H1 (cell line): ENCODE results near the gene NDST3. TPM values are rescaled to one million over a fixed set of nuclear protein-coding genes. Genes with fewer than 3 reads are reported as not detected.

ENCODE experiments used
- CTCF ChIA-PET: fragments of 300-600 bp; sonication (Branson Sonifier 250); formaldehyde crosslinking; loops from one replicate; lab custom pipeline; 2021; ENCODE audit not compliant: partially characterized antibody; lab: Charles Lee
- POLR2A ChIA-PET: fragments of 300-600 bp; sonication (Branson Sonifier 250); formaldehyde crosslinking; loops from one replicate; lab custom pipeline; 2021; ENCODE audit warnings: inconsistent platforms; ENCODE audit not compliant: partially characterized antibody; lab: Charles Lee
- DNase-seq, 2 experiments: peaks; one replicate each; pipeline versions ENCODE4 v3.0.0 to v3.0.0-alpha.2; 2010 to 2022; ENCODE audit warnings: low spot score in 2 of 2, low read depth in 1 of 2, mixed read lengths in 1 of 2
- FAIRE-seq: peaks from 2 replicates; lab custom pipeline; 2011; peaks lifted over from hg19 to GRCh38; lab: Jason Lieb, UNC
- H2AFZ ChIP-seq: 2 replicates; pipeline ENCODE4 v1.8.1; 2012; ENCODE audit warnings: low read length, inconsistent platforms
- H2AK5ac ChIP-seq: 2 replicates; pipeline ENCODE4 v1.6.1; 2013; ENCODE audit warnings: low read depth, low read length
- H2BK120ac ChIP-seq: replicated peaks from 2 replicates; pipeline ENCODE3; 2013; ENCODE audit warnings: low read depth, low read length, inconsistent platforms
- H2BK12ac ChIP-seq: 2 replicates; pipeline ENCODE4 v1.6.1; 2013; ENCODE audit warnings: low read depth, low read length
- H2BK15ac ChIP-seq: 2 replicates; pipeline ENCODE4 v1.6.1; 2013; ENCODE audit warnings: low read length
- H2BK20ac ChIP-seq: 2 replicates; pipeline ENCODE4 v1.6.1; 2013; ENCODE audit warnings: low read length
- H2BK5ac ChIP-seq: 2 replicates; pipeline ENCODE4 v1.6.1; 2013; ENCODE audit warnings: low read depth, low read length
- H3K14ac ChIP-seq: 2 replicates; pipeline ENCODE4 v1.6.1; 2013; ENCODE audit warnings: inconsistent platforms; ENCODE audit not compliant: insufficient read length
- H3K18ac ChIP-seq: 2 replicates; pipeline ENCODE4 v1.6.1; 2013; ENCODE audit warnings: low read length; ENCODE audit errors: extremely low read depth
- H3K23ac ChIP-seq: 2 replicates; pipeline ENCODE4 v1.6.1; 2013; ENCODE audit warnings: inconsistent platforms; ENCODE audit not compliant: insufficient read length
- H3K23me2 ChIP-seq: 2 replicates; pipeline ENCODE4 v1.6.1; 2013; ENCODE audit warnings: low read depth, low read length
- H3K27ac ChIP-seq: 2 replicates; pipeline ENCODE4 v1.6.1; 2011; ENCODE audit warnings: low read depth, low read length, inconsistent platforms
- H3K27me3 ChIP-seq, 4 experiments: replicated peaks in 1 of 4; 1 replicate in 1 of 4; 2 replicates in 3 of 4; pipeline versions ENCODE4 v1.6.1 to v1.8.1; 2011 to 2013; ENCODE audit warnings: low read length in 3 of 4, mild to moderate bottlenecking in 3 of 4, inconsistent platforms in 2 of 4, mixed read lengths in 2 of 4, moderate library complexity in 1 of 4; ENCODE audit not compliant: control insufficient read depth in 3 of 4, insufficient read depth in 3 of 4; ENCODE audit errors: extremely low read depth in 1 of 4
- H3K36me3 ChIP-seq, 4 experiments: 2 replicates each; pipeline versions ENCODE4 v1.6.1 to v1.8.1; 2011 to 2013; ENCODE audit warnings: mild to moderate bottlenecking in 4 of 4, low read length in 3 of 4, moderate library complexity in 2 of 4, control low read depth in 1 of 4, inconsistent platforms in 1 of 4; ENCODE audit not compliant: insufficient read depth in 4 of 4, control insufficient read depth in 2 of 4
- H3K4ac ChIP-seq: replicated peaks from 2 replicates; pipeline ENCODE3; 2013; ENCODE audit warnings: low read length, low read depth, mixed read lengths, inconsistent platforms; ENCODE audit not compliant: insufficient read length
- H3K4me1 ChIP-seq, 4 experiments: replicated peaks in 1 of 4; 1 replicate in 1 of 4; 2 replicates in 3 of 4; pipeline versions ENCODE4 v1.6.1 to v1.8.1; 2011 to 2013; ENCODE audit warnings: low read length in 3 of 4, inconsistent platforms in 2 of 4, mixed read lengths in 1 of 4; ENCODE audit not compliant: insufficient read depth in 4 of 4, control insufficient read depth in 3 of 4
- H3K4me2 ChIP-seq, 2 experiments: 2 replicates each; pipeline versions ENCODE4 v1.6.1 to v1.8.1; 2011 to 2013; ENCODE audit warnings: low read depth in 2 of 2, low read length in 2 of 2, control low read depth in 1 of 2, inconsistent platforms in 1 of 2, mild to moderate bottlenecking in 1 of 2; ENCODE audit not compliant: insufficient read depth in 1 of 2
- H3K4me3 ChIP-seq, 4 experiments: fragments of 200-600, 300-600 bp in 1 of 4; sonication (generic), shearing (Covaris generic), sonication (Bioruptor Twin) in 1 of 4; 2 replicates each; pipeline versions ENCODE4 v1.5.1 to v1.8.1; 2011 to 2016; ENCODE audit warnings: low read length in 4 of 4, low read depth in 3 of 4, control low read depth in 2 of 4, inconsistent platforms in 2 of 4, mild to moderate bottlenecking in 2 of 4, mixed read lengths in 1 of 4, moderate library complexity in 1 of 4; ENCODE audit not compliant: insufficient read depth in 2 of 4; ENCODE audit errors: extremely low read depth in 1 of 4
- H3K56ac ChIP-seq: replicated peaks from 2 replicates; pipeline ENCODE3; 2013; ENCODE audit warnings: low read depth, mild to moderate bottlenecking, mixed read lengths, low read length, inconsistent platforms; ENCODE audit not compliant: insufficient read length
- H3K79me1 ChIP-seq: 2 replicates; pipeline ENCODE4 v1.6.1; 2013; ENCODE audit warnings: low read depth, low read length, control low read depth
- H3K79me2 ChIP-seq, 2 experiments: 2 replicates each; pipeline versions ENCODE4 v1.6.1 to v1.8.1; 2012 to 2013; ENCODE audit warnings: low read length in 2 of 2, mild to moderate bottlenecking in 2 of 2, inconsistent platforms in 1 of 2; ENCODE audit not compliant: insufficient read depth in 2 of 2, control insufficient read depth in 1 of 2
- H3K9ac ChIP-seq, 4 experiments: replicated peaks in 1 of 4; 1 replicate in 1 of 4; 2 replicates in 3 of 4; pipeline versions ENCODE4 v1.6.1 to v1.8.1; 2011 to 2013; ENCODE audit warnings: low read depth in 3 of 4, low read length in 3 of 4, control low read depth in 2 of 4, mild to moderate bottlenecking in 2 of 4, moderate library complexity in 2 of 4, inconsistent platforms in 1 of 4; ENCODE audit errors: extremely low read depth in 1 of 4
- H3K9me3 ChIP-seq, 2 experiments: 2 replicates each; pipeline versions ENCODE4 v1.6.1 to v1.8.1; 2012 to 2013; ENCODE audit warnings: mild to moderate bottlenecking in 2 of 2, moderate library complexity in 2 of 2, control low read depth in 1 of 2, inconsistent platforms in 1 of 2, low read depth in 1 of 2, low read length in 1 of 2, mixed read lengths in 1 of 2; ENCODE audit not compliant: insufficient read depth in 2 of 2
- H4K20me1 ChIP-seq, 2 experiments: replicated peaks in 1 of 2; 2 replicates each; pipeline versions ENCODE3 to v1.8.1; 2011 to 2013; ENCODE audit warnings: inconsistent platforms in 2 of 2, low read length in 2 of 2, mild to moderate bottlenecking in 1 of 2; ENCODE audit not compliant: insufficient read depth in 2 of 2, control insufficient read depth in 1 of 2
- H4K5ac ChIP-seq: 2 replicates; pipeline ENCODE4 v1.6.1; 2013; ENCODE audit warnings: low read length, low read depth, mixed read lengths, inconsistent platforms; ENCODE audit not compliant: insufficient read length
- H4K8ac ChIP-seq: 2 replicates; pipeline ENCODE4 v1.8.0; 2013; ENCODE audit warnings: mild to moderate bottlenecking, moderate library complexity, low read length, inconsistent platforms; ENCODE audit not compliant: insufficient read depth; ENCODE audit errors: extremely low read depth
- H4K91ac ChIP-seq: replicated peaks from 2 replicates; pipeline ENCODE3; 2013; ENCODE audit warnings: low read length, mixed read lengths, inconsistent platforms; ENCODE audit not compliant: insufficient read length
- ATF2 ChIP-seq: IDR thresholded peaks from 2 replicates; pipeline ENCODE4 v1.6.1; 2012; ENCODE audit warnings: low read length, inconsistent platforms
- ATF3 ChIP-seq: IDR thresholded peaks from 2 replicates; pipeline ENCODE4 v1.6.1; 2011; ENCODE audit warnings: low read depth, mild to moderate bottlenecking, low read length; ENCODE audit not compliant: insufficient read depth
- BACH1 ChIP-seq: IDR thresholded peaks from 2 replicates; pipeline ENCODE4 v1.6.1; 2012; ENCODE audit warnings: low read length, improper control_type of control experiment
- CEBPB ChIP-seq: IDR thresholded peaks from 2 replicates; pipeline ENCODE4 v1.6.1; 2012; ENCODE audit warnings: low read depth, low read length
- GABPA ChIP-seq: IDR thresholded peaks from 2 replicates; pipeline ENCODE4 v1.6.1; 2011; ENCODE audit warnings: mild to moderate bottlenecking, low read length, moderate library complexity, borderline replicate concordance; ENCODE audit not compliant: insufficient read depth
- HDAC6 ChIP-seq: IDR thresholded peaks from one replicate; pipeline ENCODE4 v1.7.1; 2012; ENCODE audit warnings: low read depth, mild to moderate bottlenecking, inconsistent platforms, low read length, moderate library complexity
- KDM4A ChIP-seq: IDR thresholded peaks from one replicate; pipeline ENCODE4 v1.7.1; 2012; ENCODE audit warnings: low read depth, mild to moderate bottlenecking, moderate library complexity, low read length, inconsistent platforms; ENCODE audit not compliant: severe bottlenecking
- MAFK ChIP-seq: IDR thresholded peaks from 2 replicates; pipeline ENCODE4 v1.6.1; 2012; ENCODE audit warnings: low read depth, mild to moderate bottlenecking, improper control_type of control experiment, low read length
- NRF1 ChIP-seq: IDR thresholded peaks from 2 replicates; pipeline ENCODE4 v1.6.1; 2011; ENCODE audit warnings: mild to moderate bottlenecking, low read depth, low read length, improper control_type of control experiment
- TCF12 ChIP-seq: IDR thresholded peaks from 2 replicates; pipeline ENCODE4 v1.6.1; 2011; ENCODE audit warnings: low read depth, mild to moderate bottlenecking, low read length
- YY1 ChIP-seq: IDR thresholded peaks from 2 replicates; pipeline ENCODE4 v1.6.1; 2011; ENCODE audit warnings: low read depth, mild to moderate bottlenecking, low read length
- WGBS, 2 experiments: shearing (Covaris generic) in 1 of 2; methylation state at CpG; one replicate each; pipeline versions ENCODE4 v1.1.6 to v1.1.7; 2013 to 2015; ENCODE audit warnings: low lambda C conversion rate in 2 of 2, mixed read lengths in 2 of 2, inconsistent platforms in 1 of 2, low coverage in 1 of 2, missing lambda C conversion rate in 1 of 2; ENCODE audit not compliant: insufficient replicate concordance in 2 of 2, insufficient coverage in 1 of 2, insufficient read length in 1 of 2; ENCODE audit errors: extremely low coverage in 1 of 2, missing lambda C conversion rate in 1 of 2; 5-methylcytosine and 5-hydroxymethylcytosine counted together
- polyA plus RNA-seq, 7 experiments: library from polyadenylated mRNA; depleted of rRNA in 3 of 7; stranded (reverse) in 5 of 7; unstranded in 2 of 7; fragments of >200 nt in 5 of 7; fragments of 200-250 nt in 2 of 7; gene quantifications; 1 replicate in 5 of 7; 2 replicates in 1 of 7; 4 replicates in 1 of 7; pipeline versions ENCODE4 v1.2.1 to v1.2.3, GENCODE V29; 2011 to 2013; ENCODE audit warnings: missing spikeins in 2 of 7, mixed read lengths in 2 of 7
- total RNA-seq: library from RNA; stranded (reverse); fragmentation: NEBNext Ultra II Directional; extraction: Animal tissue kit (Norgen Biotek cat#: 25700); gene quantifications from 2 replicates; pipeline ENCODE4 v1.2.1, GENCODE V29; 2021

Gene NDST3
- total and polyA plus RNA-seq, 2 of the 8 experiments (the other 6 are each of a cell fraction or from before 2014, with no cell fraction given), result 0.35 to 0.60 TPM

- 92% methylated on average over 1 of the region's 1 CpG; no CpG with 5 or more reads in 1 of the 2 experiments for WGBS, 2 experiments
- H3K79me2 ChIP-seq, result no peaks in the 10 kb centered on the region
- no peak overlapping the region for H4K8ac ChIP-seq
- H3K4ac ChIP-seq, result no peak overlapping the region
- ChIA-PET POLR2A (no interaction called here), CTCF (no interaction called here)
- no peak overlapping the region for H3K27ac ChIP-seq
- H3K9ac ChIP-seq, result no peak overlapping the region
- DNase-seq (no peak), FAIRE-seq (no peak)
- no peaks in the 10 kb centered on the region for H3K27me3 ChIP-seq
- H4K20me1 ChIP-seq, result no peaks in the 10 kb centered on the region
- no peak overlapping the region for H2BK120ac ChIP-seq
- H2AK5ac ChIP-seq, result no peak overlapping the region
- H3K23me2 ChIP-seq, result no peaks in the 10 kb centered on the region
- H2BK20ac ChIP-seq, result no peak overlapping the region
- no peak overlapping the region for H3K18ac ChIP-seq
- H3K4me1 ChIP-seq, result no peaks in the 10 kb centered on the region
- no peak overlapping the region for H3K4me2 ChIP-seq
- no peak overlapping the region for H3K14ac ChIP-seq
- no peak overlapping the region for H2AFZ ChIP-seq
- no peak overlapping the region for H3K23ac ChIP-seq
- no peak overlapping the region for H4K91ac ChIP-seq
- H2BK5ac ChIP-seq, result no peak overlapping the region
- no peak overlapping the region for H3K56ac ChIP-seq
- no peaks in the 10 kb centered on the region for H3K79me1 ChIP-seq
- no peaks in the 10 kb centered on the region for H3K9me3 ChIP-seq
- no peak overlapping the region for H3K4me3 ChIP-seq
- no peaks in the 10 kb centered on the region for H3K36me3 ChIP-seq
- no peak overlapping the region for H2BK15ac ChIP-seq
- TF ChIP-seq GABPA, result no peak
- TF ChIP-seq ATF3, result no peak
- no peak for TF ChIP-seq NRF1
- TF ChIP-seq KDM4A, result no peak
- no peak for TF ChIP-seq MAFK
- no peak for TF ChIP-seq CEBPB
- no peak for TF ChIP-seq ATF2
- TF ChIP-seq TCF12, result no peak
- no peak for TF ChIP-seq YY1
- TF ChIP-seq BACH1, result no peak
- no peak for TF ChIP-seq HDAC6
- no peak overlapping the region for H4K5ac ChIP-seq
- H2BK12ac ChIP-seq, result no peak overlapping the region
Observed at GRCh38 chr4:118296729-118297128, 262.4 kb downstream of the NDST3 start.
